HL-60/S4 treated with retinoic acid at 250 ng/mL for 4 days and 3 days (cell line): Measurements from ENCODE around the gene FN3K.

Experiments
- in situ Hi-C: fragments of 300-500 bp; cut with MboI; formaldehyde crosslinking; loops from 2 replicates; pipeline ENCODE4 v1.7.0; 2022; ENCODE audit warnings: low sequenced_read_pairs

Gene FN3K

GRCh38 chr17:82703036-82703745 is 32.2 kb upstream of the FN3K start:
- in situ Hi-C loops: no loop called here

DNA sequence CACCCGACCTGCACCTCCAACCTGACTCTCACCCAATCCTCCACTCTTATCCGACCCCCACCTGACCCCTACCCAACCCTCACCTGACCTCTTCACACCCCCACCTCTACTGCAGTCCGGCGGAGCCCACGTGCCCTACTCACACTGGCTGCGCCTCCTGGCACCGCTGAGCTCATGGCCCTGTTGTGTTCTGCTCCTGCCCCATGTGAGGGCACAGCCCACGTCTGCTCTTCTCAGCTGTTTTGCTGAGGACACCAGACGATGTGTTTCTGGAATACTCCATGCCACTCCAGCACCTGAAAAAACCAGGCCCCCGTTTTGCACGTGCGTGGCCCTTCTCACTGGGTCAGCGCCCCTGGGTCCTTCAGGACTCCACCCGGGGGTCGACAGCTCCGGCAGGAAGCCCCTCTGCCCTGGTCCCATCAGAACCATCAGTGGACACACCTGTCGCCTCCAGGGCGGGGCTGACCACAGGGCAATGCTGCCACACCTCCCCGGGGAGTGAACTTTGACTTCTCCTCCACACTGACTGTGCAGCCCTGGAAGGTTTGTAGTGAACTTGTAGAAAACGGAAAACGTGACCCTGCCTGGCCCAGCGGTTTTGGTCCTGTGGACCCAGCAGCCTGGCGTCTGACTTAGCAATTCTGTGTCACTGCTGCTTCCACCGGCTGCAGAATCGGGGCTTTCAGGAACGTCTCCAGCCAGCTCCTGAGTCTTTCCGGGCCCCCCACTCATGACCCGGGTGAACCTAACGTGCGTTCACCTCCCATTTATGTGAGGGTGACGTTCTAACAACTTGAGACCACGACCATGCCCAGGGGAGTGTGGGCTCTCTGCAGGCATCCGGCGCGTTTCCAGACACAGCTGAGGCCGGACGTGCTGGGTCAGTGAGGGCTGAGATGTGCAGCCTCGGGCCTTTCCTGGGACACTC is 31.2 kb upstream of the FN3K start:
- in situ Hi-C loops: no loop called here

DNA sequence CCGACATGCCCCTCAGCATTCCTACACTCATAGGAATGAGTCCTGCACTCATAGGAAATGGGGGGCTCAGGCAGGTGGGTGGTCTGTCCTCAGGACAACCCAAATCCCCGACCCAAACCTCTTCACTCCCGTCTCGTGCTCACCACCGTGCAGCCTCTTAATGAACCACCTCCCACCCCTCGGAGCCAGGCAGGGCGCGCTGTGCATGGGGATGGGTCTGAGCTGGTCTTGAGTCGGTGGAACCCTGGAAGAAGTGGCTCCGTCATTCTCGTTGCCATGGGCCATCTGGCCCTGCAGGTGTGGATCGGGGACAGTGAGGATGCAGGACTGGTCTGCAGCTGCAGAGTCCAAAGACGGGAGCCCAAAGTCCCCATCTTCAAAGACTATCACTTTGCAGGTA is 30.5 kb upstream of the FN3K start:
- in situ Hi-C loops: no loop called here

- in situ Hi-C loops: no loop called here
Observed at GRCh38 chr17:82705756-82706155, 29.7 kb upstream of the FN3K start.

- in situ Hi-C loops: no loop called here
Observed at GRCh38 chr17:82709024-82709675, 26.3 kb upstream of the FN3K start.

- in situ Hi-C loops: no loop called here
Observed at GRCh38 chr17:82709676-82710498, 25.5 kb upstream of the FN3K start.

DNA sequence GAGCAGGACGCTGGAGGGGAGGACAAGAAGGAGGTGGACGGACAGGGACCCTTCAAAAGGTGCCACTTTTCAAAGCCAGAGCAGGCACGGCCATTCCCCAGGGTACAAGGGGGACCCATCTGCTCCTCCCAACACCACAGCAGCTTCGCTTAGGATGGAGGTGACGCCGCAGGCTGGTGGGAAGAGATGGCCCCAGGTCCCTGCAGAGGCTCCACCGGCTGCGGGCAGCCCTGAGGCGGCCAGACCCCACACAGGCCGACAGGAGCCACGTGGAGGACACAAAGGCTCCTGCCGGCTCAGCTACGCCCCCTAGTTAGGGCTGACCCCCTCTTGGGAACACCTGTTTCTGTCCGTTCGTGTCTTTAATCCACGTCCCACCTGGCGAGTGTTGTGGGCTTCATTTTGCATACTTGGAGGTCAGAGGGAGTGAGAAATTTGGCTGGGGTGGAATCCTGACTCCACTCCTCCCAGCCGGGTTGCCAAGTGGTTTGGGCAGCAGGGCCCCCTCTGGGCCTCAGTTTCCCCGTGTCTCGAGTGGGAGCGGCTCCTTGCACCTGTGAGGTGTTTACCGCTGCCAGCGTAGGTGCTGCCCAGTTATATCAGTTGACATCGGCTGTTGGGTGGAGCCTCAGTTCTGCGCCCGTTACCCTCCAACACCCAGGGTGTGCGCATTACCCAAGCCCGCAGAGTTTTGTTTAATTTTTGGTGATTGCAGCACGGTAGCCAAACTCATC is 24.7 kb upstream of the FN3K start:
- in situ Hi-C loops: no loop called here

DNA sequence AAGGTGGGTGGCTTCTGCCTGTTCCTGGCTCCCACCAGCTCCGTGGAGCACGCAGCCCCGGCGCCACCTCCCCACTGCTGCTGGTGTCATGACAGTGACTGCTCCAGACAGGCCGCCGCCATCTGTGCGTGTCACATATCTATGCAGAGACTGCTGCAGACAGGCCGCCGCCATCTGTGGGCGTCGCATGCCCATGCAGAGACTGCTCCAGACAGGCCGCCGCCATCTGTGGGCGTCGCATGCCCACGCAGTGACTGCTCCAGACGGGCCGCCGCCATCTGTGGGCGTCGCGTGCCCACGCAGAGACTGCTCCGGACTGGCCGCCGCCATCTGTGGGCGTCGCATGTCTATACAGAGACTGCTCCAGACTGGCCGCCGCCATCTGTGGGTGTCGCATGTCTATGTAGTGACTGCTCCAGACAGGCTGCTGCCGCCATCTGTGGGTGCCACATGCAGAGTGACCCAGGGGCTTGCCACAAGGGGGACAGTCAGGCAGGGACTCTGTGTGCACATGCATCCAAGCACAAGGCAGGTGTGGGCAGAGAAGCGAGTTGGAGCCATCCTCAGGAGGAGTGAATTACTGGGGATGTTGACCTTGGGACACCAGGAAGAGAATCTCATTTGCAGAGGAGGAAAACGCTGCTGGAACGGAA is 22.2 kb upstream of the FN3K start:
- in situ Hi-C loops: no loop called here

DNA sequence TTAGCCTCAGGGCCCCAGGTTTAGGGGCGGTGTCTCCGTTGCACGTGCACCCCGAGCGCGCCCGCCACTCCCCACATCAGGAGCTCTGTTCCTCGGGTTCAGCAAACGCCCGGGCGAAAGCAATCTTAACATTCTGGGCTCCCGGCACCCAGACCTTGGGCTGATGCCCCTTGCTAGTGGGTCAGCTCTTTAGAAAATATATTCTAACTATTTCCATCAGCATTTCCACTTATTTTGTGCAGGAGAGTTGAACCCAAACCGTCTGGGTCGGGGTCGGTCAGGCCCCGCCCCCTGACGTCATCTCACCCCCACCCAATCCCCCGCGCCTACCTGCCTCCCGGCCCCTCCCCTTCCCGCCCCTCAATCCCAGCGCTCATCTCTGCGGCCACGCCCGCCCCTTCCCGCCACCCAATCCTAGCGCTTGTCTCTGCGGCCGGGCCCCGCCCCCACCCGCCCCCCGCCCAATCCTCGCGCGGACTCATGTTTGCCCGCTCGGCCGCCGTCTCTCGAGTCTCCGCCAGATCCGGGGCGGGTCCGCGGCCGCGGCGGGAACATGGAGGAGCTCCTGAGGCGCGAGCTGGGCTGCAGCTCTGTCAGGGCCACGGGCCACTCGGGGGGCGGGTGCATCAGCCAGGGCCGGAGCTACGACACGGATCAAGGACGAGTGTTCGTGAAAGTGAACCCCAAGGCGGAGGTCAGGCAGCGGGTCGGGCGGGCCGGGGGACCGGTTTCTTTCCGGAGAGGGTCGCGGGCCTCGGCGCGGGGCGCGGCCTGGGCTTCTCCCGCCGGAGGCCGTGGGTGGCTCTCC is 19.0 kb upstream of the FN3K start, which contains the start of gene FN3KRP:
Gene FN3KRP, plus strand, starts transcription at position 504 of the 808 bp plus-strand sequence. Its CDS starts 50 bp downstream, at position 554.
- in situ Hi-C loops: no loop called here

DNA sequence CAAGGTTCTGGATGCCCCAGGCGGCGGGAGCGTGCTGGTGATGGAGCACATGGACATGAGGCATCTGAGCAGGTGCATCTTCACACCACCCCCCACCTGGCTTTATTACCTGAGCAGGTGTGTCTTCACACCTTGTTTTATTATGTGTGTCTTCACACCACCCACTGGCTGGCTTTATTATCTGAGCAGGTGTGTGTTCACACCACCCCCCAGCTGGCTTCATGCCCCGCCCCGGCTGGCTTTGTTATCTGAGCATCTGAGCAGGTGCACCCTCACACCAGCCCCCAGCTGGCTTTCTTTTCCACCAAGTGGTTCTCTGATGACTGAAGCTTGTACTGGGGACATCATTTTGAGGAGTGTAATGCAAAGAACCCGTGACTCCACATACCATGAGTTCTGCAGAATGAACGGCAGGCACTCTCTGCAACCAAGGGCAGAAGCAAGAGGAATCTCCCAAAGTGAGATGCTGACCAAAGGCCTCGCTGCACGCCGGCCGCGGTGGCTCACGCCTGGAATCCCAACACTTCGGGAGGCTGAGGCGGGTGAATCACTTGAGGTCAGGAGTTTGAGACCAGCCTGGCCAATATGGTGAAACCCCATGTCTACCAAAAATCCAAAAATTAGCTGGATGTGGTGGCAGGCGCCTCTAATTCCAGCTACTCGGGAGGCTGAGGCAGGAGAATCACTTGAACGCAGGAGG is 16.3 kb upstream of the FN3K start:
- in situ Hi-C loops: no loop called here

GRCh38 chr17:82720204-82720603 is 15.2 kb upstream of the FN3K start:
- in situ Hi-C loops: no loop called here

DNA sequence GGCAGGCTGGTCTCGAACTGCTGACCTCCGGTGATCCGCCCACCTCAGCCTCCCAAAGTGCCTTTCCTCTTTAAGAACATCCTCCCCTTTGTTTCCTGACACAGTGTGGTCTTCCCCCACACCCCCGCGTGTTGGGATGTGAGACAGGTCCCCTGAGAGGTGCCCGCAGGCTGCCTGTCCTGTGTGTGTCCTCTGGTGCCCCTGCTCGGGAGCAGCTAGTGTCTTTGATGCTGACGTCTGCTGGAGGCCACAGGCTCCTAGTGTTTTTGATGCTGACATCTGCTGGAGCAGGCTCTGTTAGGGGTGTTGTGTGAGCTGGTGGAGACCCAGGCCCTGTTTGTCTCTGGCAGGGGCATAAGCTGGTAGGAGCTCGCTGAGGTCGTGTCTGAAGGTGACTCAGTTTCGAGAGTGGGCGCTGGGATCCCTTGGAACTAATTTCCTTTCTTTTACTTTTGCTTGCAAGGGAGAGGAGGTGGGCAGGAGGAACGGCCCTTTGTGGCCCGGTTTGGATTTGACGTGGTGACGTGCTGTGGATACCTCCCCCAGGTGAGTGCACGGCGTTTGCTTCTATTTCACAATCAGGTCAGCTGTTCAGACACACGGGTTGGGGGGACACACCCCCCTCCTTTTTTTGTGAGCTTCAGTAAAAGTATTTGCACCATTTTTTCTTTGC is 12.9 kb upstream of the FN3K start:
- in situ Hi-C loops: no loop called here

- in situ Hi-C loops: no loop called here
Observed at GRCh38 chr17:82723169-82723807, 12.1 kb upstream of the FN3K start.

DNA sequence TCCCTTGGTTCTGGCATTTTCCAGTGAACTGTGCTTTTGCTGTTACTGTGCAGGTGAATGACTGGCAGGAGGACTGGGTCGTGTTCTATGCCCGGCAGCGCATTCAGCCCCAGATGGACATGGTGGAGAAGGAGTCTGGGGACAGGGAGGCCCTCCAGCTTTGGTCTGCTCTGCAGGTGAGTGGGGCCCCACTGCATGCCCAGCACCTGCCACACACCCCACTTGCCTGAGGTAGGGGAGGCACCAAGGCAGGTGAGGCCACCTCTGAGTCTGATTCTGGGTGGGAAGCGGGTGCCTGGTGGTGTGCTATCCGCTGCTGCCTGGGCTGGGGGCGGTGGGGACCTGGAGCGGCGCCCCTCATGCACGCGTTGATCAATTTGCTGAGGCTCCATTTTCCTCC is 9.0 kb upstream of the FN3K start:
- in situ Hi-C loops: no loop called here

DNA sequence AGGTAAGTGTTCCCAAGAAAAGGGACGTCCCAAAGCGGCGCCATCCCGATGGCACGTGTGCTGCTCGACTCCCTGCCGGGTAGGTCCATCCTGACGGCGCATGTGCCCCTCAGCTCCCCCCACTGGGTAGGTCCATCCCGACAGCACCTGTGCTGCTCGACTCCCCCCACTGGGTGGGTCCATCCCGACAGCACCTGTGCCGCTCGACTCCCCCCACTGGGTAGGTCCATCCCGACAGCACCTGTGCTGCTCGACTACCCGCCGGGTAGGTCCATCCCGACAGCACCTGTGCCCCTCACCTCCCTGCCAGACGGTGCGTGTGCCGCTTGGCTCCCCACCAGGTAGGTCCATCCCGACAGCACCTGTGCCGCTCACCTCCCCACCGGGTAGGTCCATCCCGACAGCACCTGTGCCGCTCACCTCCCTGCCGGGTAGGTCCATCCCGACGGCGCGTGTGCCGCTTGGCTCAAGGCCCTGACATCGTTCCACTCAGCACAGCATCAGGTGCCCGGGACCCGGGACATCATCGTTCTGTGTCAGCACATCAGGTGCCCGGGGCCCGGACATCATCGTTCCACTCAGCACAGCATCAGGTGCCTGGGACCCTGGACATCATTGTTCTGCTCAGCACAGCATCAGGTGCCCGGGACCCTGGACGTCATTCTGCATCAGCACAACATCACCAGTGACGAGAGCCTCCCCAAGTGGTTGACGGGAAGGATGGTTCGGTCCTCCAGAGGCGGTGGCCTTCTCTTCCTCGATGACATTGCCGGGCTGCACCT is 5.7 kb upstream of the FN3K start:
- in situ Hi-C loops: no loop called here

GRCh38 chr17:82732118-82732743 is 3.2 kb upstream of the FN3K start:
- in situ Hi-C loops: no loop called here
